ENCODE results near the gene MITF. TPM values are rescaled to one million over a fixed set of nuclear protein-coding genes. Genes with fewer than 3 reads are reported as not detected.

Gene MITF
- polyA plus RNA-seq, 1 donor: 2.8 TPM

DNA sequence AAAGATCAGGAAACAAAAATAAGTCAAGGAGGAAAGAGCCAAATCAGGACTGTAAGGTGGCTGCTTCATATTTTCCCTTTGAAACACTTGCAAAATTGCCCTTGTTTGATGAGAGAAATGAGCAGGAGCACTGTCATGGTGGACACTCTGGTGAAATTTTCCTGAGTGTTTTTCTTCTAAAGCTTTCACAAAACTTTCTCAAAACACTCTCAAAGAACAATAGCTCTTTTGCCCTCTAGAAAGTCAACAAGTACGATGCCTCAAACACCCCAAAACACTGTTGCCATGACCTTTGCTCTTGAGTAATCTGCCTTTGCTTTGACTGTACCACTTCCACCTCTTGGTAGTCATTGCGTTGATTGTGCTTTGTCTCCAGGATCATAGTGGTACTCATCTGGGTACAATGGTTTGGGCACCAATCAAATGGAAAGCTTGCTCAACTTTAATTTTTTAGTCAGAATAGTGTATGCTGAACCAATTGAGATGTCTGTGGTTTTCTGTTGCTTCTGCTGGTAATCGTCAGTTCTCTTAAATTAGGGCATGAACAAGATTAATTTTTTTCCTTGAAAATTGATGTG is 13.2 kb upstream of the MITF start:
- no peaks in the 10 kb centered on the region for H3K4me1 ChIP-seq (ENCODE audit: control insufficient read depth, insufficient read depth, low read length)
- H3K4me3 ChIP-seq (ENCODE audit: low read length): no peak overlapping the region
- H3K27ac ChIP-seq (ENCODE audit: low read length): no peak overlapping the region
- H3K9me3 ChIP-seq (ENCODE audit: control insufficient read depth, low read depth, low read length): no peaks in the 10 kb centered on the region
- no peak for DNase-seq
- H3K27me3 ChIP-seq (ENCODE audit: control insufficient read depth, insufficient read depth, low read length): peaks cover 3% of the 10 kb centered on the region
- 100% methylated on average over 1 of the region's 3 CpGs for WGBS (ENCODE audit: insufficient coverage, low lambda C conversion rate)
- no peaks in the 10 kb centered on the region for H3K36me3 ChIP-seq (ENCODE audit: control insufficient read depth, insufficient read depth, low read length)

GRCh38 chr3:69729147-69729919 is 9.9 kb upstream of the MITF start:
- whole genome bisulfite sequencing (ENCODE audit: insufficient coverage, low lambda C conversion rate): no CpG with 5 or more reads among the region's 6 CpGs
- Histone ChIP-seq H3K27me3 (ENCODE audit: control insufficient read depth, insufficient read depth, low read length) (peaks cover 5% of the 10 kb centered on the region), H3K9me3 (ENCODE audit: control insufficient read depth, low read depth, low read length) (no peaks in the 10 kb centered on the region), H3K4me3 (ENCODE audit: low read length) (no peak overlapping the region), H3K36me3 (ENCODE audit: control insufficient read depth, insufficient read depth, low read length) (no peaks in the 10 kb centered on the region), H3K27ac (ENCODE audit: low read length) (no peak overlapping the region), H3K4me1 (ENCODE audit: control insufficient read depth, insufficient read depth, low read length) (no peaks in the 10 kb centered on the region)
- DNase-seq: no peak

DNA sequence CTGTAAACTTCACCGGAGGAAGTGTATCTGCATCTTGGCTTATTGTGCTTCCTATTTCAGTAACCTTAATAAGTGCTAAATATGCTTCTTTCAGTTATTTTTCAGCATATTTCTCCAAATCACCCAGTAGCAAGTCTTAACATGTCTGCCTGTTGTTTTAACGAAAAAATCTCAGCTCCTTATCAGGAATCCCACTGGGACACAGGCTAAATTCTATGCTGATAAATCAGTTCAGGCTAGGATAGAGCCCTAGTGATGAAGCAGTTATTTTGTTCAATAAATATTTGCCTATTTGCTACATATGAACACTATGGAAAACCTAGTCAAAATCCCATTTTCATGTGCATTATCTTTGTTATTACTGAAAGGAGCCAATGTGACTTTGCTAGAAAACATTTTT is 8.2 kb upstream of the MITF start:
- Histone ChIP-seq H3K27ac (ENCODE audit: low read length) (no peak overlapping the region), H3K4me3 (ENCODE audit: low read length) (no peak overlapping the region), H3K4me1 (ENCODE audit: control insufficient read depth, insufficient read depth, low read length) (no peaks in the 10 kb centered on the region), H3K36me3 (ENCODE audit: control insufficient read depth, insufficient read depth, low read length) (no peaks in the 10 kb centered on the region), H3K27me3 (ENCODE audit: control insufficient read depth, insufficient read depth, low read length) (peaks cover 5% of the 10 kb centered on the region), H3K9me3 (ENCODE audit: control insufficient read depth, low read depth, low read length) (no peaks in the 10 kb centered on the region)
- 20% methylated on average over 1 of the region's 2 CpGs for WGBS (ENCODE audit: insufficient coverage, low lambda C conversion rate)
- no peak for DNase-seq

GRCh38 chr3:69735893-69736292 is 3.4 kb upstream of the MITF start:
- Histone ChIP-seq H3K4me1 (ENCODE audit: control insufficient read depth, insufficient read depth, low read length) (no peaks in the 10 kb centered on the region), H3K9me3 (ENCODE audit: control insufficient read depth, low read depth, low read length) (no peaks in the 10 kb centered on the region), H3K36me3 (ENCODE audit: control insufficient read depth, insufficient read depth, low read length) (no peaks in the 10 kb centered on the region), H3K4me3 (ENCODE audit: low read length) (no peak overlapping the region), H3K27me3 (ENCODE audit: control insufficient read depth, insufficient read depth, low read length) (peaks cover 21% of the 10 kb centered on the region), H3K27ac (ENCODE audit: low read length) (no peak overlapping the region)
- DNase-seq: no peak
- no CpG with 5 or more reads among the region's 2 CpGs for WGBS (ENCODE audit: insufficient coverage, low lambda C conversion rate)

GRCh38 chr3:69737392-69737791 is 1.9 kb upstream of the MITF start:
- Histone ChIP-seq H3K4me3 (ENCODE audit: low read length) (no peak overlapping the region), H3K36me3 (ENCODE audit: control insufficient read depth, insufficient read depth, low read length) (no peaks in the 10 kb centered on the region), H3K27me3 (ENCODE audit: control insufficient read depth, insufficient read depth, low read length) (peaks cover 26% of the 10 kb centered on the region), H3K4me1 (ENCODE audit: control insufficient read depth, insufficient read depth, low read length) (no peaks in the 10 kb centered on the region), H3K27ac (ENCODE audit: low read length) (no peak overlapping the region), H3K9me3 (ENCODE audit: control insufficient read depth, low read depth, low read length) (no peaks in the 10 kb centered on the region)
- DNase-seq: no peak
- 0% methylated on average over 1 of the region's 3 CpGs for WGBS (ENCODE audit: insufficient coverage, low lambda C conversion rate)

GRCh38 chr3:69738315-69738714 is 949 bp upstream of the MITF start:
- peak overlapping the region; percentile 59 for H3K4me3 ChIP-seq (ENCODE audit: low read length)
- DNase-seq: no peak
- H3K4me1 ChIP-seq (ENCODE audit: control insufficient read depth, insufficient read depth, low read length): no peaks in the 10 kb centered on the region
- 0% methylated on average over 2 of the region's 4 CpGs for WGBS (ENCODE audit: insufficient coverage, low lambda C conversion rate)
- H3K27me3 ChIP-seq (ENCODE audit: control insufficient read depth, insufficient read depth, low read length): peaks cover 26% of the 10 kb centered on the region
- H3K9me3 ChIP-seq (ENCODE audit: control insufficient read depth, low read depth, low read length): no peaks in the 10 kb centered on the region
- H3K27ac ChIP-seq (ENCODE audit: low read length): no peak overlapping the region
- no peaks in the 10 kb centered on the region for H3K36me3 ChIP-seq (ENCODE audit: control insufficient read depth, insufficient read depth, low read length)

DNA sequence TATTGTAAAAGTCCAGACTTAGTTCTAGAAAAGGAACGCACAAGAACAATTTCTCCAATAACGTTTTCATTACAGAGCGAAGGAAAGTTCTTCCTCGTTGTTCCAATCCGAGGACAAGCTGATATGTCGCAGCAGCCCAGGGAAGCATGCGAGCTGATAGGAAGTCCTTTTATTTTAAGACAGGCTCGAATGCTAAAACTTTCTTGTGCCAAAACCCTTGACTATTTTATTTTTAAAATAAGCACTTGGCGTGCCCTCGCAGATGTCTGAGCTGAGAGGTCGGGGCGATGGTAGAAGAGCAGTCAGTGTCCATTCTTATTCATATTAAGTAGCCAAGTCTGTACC is 433 bp upstream of the MITF start:
- H3K27me3 ChIP-seq (ENCODE audit: control insufficient read depth, insufficient read depth, low read length): peaks cover 26% of the 10 kb centered on the region
- H3K27ac ChIP-seq (ENCODE audit: low read length): no peak overlapping the region
- no CpG with 5 or more reads among the region's 12 CpGs for WGBS (ENCODE audit: insufficient coverage, low lambda C conversion rate)
- no peaks in the 10 kb centered on the region for H3K36me3 ChIP-seq (ENCODE audit: control insufficient read depth, insufficient read depth, low read length)
- no peak for DNase-seq
- H3K4me1 ChIP-seq (ENCODE audit: control insufficient read depth, insufficient read depth, low read length): no peaks in the 10 kb centered on the region
- H3K4me3 ChIP-seq (ENCODE audit: low read length): peak overlapping the region; percentile 59
- no peaks in the 10 kb centered on the region for H3K9me3 ChIP-seq (ENCODE audit: control insufficient read depth, low read depth, low read length)

- DNase-seq: peak in 1 of 2 donors; percentile 22
- no peak overlapping the region for H3K27ac ChIP-seq (ENCODE audit: low read length)
- H3K9me3 ChIP-seq (ENCODE audit: control insufficient read depth, low read depth, low read length): no peaks in the 10 kb centered on the region
- H3K36me3 ChIP-seq (ENCODE audit: control insufficient read depth, insufficient read depth, low read length): no peaks in the 10 kb centered on the region
- peaks cover 26% of the 10 kb centered on the region for H3K27me3 ChIP-seq (ENCODE audit: control insufficient read depth, insufficient read depth, low read length)
- 80% methylated on average over 1 of the region's 26 CpGs for WGBS (ENCODE audit: insufficient coverage, low lambda C conversion rate)
- H3K4me3 ChIP-seq (ENCODE audit: low read length): peak overlapping the region; percentile 76
- H3K4me1 ChIP-seq (ENCODE audit: control insufficient read depth, insufficient read depth, low read length): no peaks in the 10 kb centered on the region
Observed at GRCh38 chr3:69740103-69741021, 1.1 kb downstream of the MITF start.

GRCh38 chr3:69741032-69741767 is 1.9 kb downstream of the MITF start:
- 93% methylated on average over 3 of the region's 13 CpGs for WGBS (ENCODE audit: insufficient coverage, low lambda C conversion rate)
- Histone ChIP-seq H3K9me3 (ENCODE audit: control insufficient read depth, low read depth, low read length) (no peaks in the 10 kb centered on the region), H3K4me1 (ENCODE audit: control insufficient read depth, insufficient read depth, low read length) (no peaks in the 10 kb centered on the region), H3K27ac (ENCODE audit: low read length) (no peak overlapping the region), H3K4me3 (ENCODE audit: low read length) (no peak overlapping the region), H3K36me3 (ENCODE audit: control insufficient read depth, insufficient read depth, low read length) (no peaks in the 10 kb centered on the region), H3K27me3 (ENCODE audit: control insufficient read depth, insufficient read depth, low read length) (peaks cover 24% of the 10 kb centered on the region)
- peak in 1 of 2 donors; percentile 9 for DNase-seq

DNA sequence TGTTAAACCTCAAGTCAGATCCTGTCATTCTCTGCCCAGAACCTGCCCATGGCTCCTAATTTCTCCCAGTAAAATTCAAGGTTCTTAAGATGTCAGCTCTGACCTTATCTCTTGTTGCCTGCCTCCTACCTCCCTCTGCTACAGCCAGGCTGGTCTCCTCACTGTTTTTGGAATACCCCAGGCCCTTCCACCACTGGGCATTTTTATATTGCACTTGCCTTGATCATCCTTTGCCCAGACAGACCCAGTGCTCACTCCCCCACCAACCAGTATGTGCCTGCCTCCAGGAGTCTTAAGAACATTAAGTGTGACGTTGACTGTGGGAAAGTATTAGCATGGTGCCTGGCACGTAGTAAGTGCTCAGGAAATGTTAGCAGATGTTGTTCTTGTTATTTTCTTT is 3.1 kb downstream of the MITF start:
- Histone ChIP-seq H3K4me1 (ENCODE audit: control insufficient read depth, insufficient read depth, low read length) (no peaks in the 10 kb centered on the region), H3K9me3 (ENCODE audit: control insufficient read depth, low read depth, low read length) (no peaks in the 10 kb centered on the region), H3K27me3 (ENCODE audit: control insufficient read depth, insufficient read depth, low read length) (peaks cover 18% of the 10 kb centered on the region), H3K4me3 (ENCODE audit: low read length) (no peak overlapping the region), H3K27ac (ENCODE audit: low read length) (no peak overlapping the region), H3K36me3 (ENCODE audit: control insufficient read depth, insufficient read depth, low read length) (no peaks in the 10 kb centered on the region)
- no peak for DNase-seq
- WGBS (ENCODE audit: insufficient coverage, low lambda C conversion rate): no CpG with 5 or more reads among the region's 2 CpGs
